LNCaP clone FGC (cell line): ENCODE data around the gene NR2C2.
"Not testable (repeated sequence)": the region's sequence is repeated elsewhere in the genome, so short reads cannot be mapped to it uniquely, and the experiment has no call there.

Experiments used
- DNase-seq: peaks from one replicate; pipeline ENCODE4 v3.0.0-alpha.2; 2011; ENCODE audit warnings: low read depth
- H3K4me3 ChIP-seq: 2 replicates; pipeline ENCODE4 v1.5.1; 2011; ENCODE audit warnings: mild to moderate bottlenecking, low read depth, low read length, control low read depth
- CTCF ChIP-seq: IDR thresholded peaks from 2 replicates; pipeline ENCODE4 v1.5.1; 2012; ENCODE audit warnings: mild to moderate bottlenecking; ENCODE audit not compliant: control insufficient read depth, insufficient read depth; ENCODE audit errors: extremely low read depth

The NR2C2 gene

GRCh38 chr3:14988988-14989394, 41.6 kb downstream of the NR2C2 start:
- no peak for DNase-seq
- H3K4me3 ChIP-seq, result no peak overlapping the region
- no peak for TF ChIP-seq CTCF

GRCh38 chr3:14989943-14990779, 42.8 kb downstream of the NR2C2 start:
- no peak overlapping the region for H3K4me3 ChIP-seq
- DNase-seq, result peak; percentile 46
- no peak for TF ChIP-seq CTCF

GRCh38 chr3:14990780-14991148, 43.4 kb downstream of the NR2C2 start:
- H3K4me3 ChIP-seq, result no peak overlapping the region
- DNase-seq, result peak; percentile 8
- no peak for TF ChIP-seq CTCF

- no peak for TF ChIP-seq CTCF
- no peak overlapping the region for H3K4me3 ChIP-seq
- DNase-seq, result no peak
These were observed 43.9 kb downstream of the NR2C2 start for GRCh38 chr3:14991151-14991742.

GRCh38 chr3:14991818-14992612, 44.6 kb downstream of the NR2C2 start:
- H3K4me3 ChIP-seq, result no peak overlapping the region
- TF ChIP-seq CTCF, result no peak
- no peak for DNase-seq

- H3K4me3 ChIP-seq, result no peak overlapping the region
- TF ChIP-seq CTCF, result no peak
- no peak for DNase-seq
These were observed 50.6 kb downstream of the NR2C2 start for GRCh38 chr3:14997941-14998340.

GRCh38 chr3:14999182-14999581, 51.8 kb downstream of the NR2C2 start:
- not testable (repeated sequence) for DNase-seq, H3K4me3 ChIP-seq
